H9 (cell line): Measurements from ENCODE around the gene TAPBPL. TPM values are rescaled to one million over a fixed set of nuclear protein-coding genes. Genes with fewer than 3 reads are reported as not detected.

ENCODE experiments used
- DNase-seq: peaks from one replicate; pipeline ENCODE4 v3.0.0-alpha.2; 2017
- H2AFZ ChIP-seq: one replicate; pipeline ENCODE4 v1.6.1; 2013; ENCODE audit warnings: mild to moderate bottlenecking, low read length, control low read depth, moderate library complexity
- H2AK5ac ChIP-seq: 2 replicates; pipeline ENCODE4 v1.6.1; 2013; ENCODE audit warnings: low read length, control low read depth, mixed read lengths; ENCODE audit not compliant: insufficient read length
- H2BK120ac ChIP-seq: one replicate; pipeline ENCODE4 v1.6.1; 2013; ENCODE audit warnings: low read depth, mild to moderate bottlenecking, low read length, control low read depth, inconsistent platforms; ENCODE audit not compliant: poor library complexity, severe bottlenecking
- H2BK12ac ChIP-seq: 2 replicates; pipeline ENCODE4 v1.6.1; 2013; ENCODE audit warnings: low read length, control low read depth, mixed read lengths, low read depth; ENCODE audit not compliant: insufficient read length
- H2BK15ac ChIP-seq: 2 replicates; pipeline ENCODE4 v1.6.1; 2013; ENCODE audit warnings: low read depth, low read length, control low read depth
- H2BK20ac ChIP-seq: one replicate; pipeline ENCODE4 v1.6.1; 2013; ENCODE audit warnings: low read depth, mild to moderate bottlenecking, low read length, control low read depth, inconsistent platforms; ENCODE audit not compliant: poor library complexity, severe bottlenecking
- H2BK5ac ChIP-seq: 2 replicates; pipeline ENCODE4 v1.6.1; 2013; ENCODE audit warnings: low read length, control low read depth, mixed read lengths; ENCODE audit not compliant: insufficient read length
- H3K14ac ChIP-seq: 2 replicates; pipeline ENCODE4 v1.6.1; 2013; ENCODE audit warnings: low read length, control low read depth; ENCODE audit not compliant: insufficient read depth
- H3K18ac ChIP-seq: 2 replicates; pipeline ENCODE4 v1.6.1; 2013; ENCODE audit warnings: low read depth, mild to moderate bottlenecking, mixed read lengths, low read length, control low read depth; ENCODE audit not compliant: insufficient read length
- H3K23ac ChIP-seq: 2 replicates; pipeline ENCODE4 v1.6.1; 2013; ENCODE audit warnings: low read length, control low read depth, mixed read lengths, low read depth; ENCODE audit not compliant: insufficient read length
- H3K23me2 ChIP-seq: 2 replicates; pipeline ENCODE4 v1.6.1; 2013; ENCODE audit warnings: low read depth, mild to moderate bottlenecking, mixed read lengths, low read length, control low read depth; ENCODE audit not compliant: insufficient read length, poor library complexity, severe bottlenecking
- H3K27ac ChIP-seq: 2 replicates; pipeline ENCODE4 v1.5.1; 2013; ENCODE audit warnings: low read length, control low read depth, mixed read lengths, low read depth; ENCODE audit not compliant: insufficient read length
- H3K27me3 ChIP-seq: 2 replicates; pipeline ENCODE4 v1.6.1; 2013; ENCODE audit warnings: low read length, control low read depth, inconsistent platforms; ENCODE audit not compliant: insufficient read depth
- H3K4ac ChIP-seq: 2 replicates; pipeline ENCODE4 v1.6.1; 2013; ENCODE audit warnings: low read depth, mild to moderate bottlenecking, control low read depth, inconsistent platforms, low read length, moderate library complexity
- H3K4me1 ChIP-seq: 2 replicates; pipeline ENCODE4 v1.6.1; 2013; ENCODE audit warnings: low read length, control low read depth, inconsistent platforms; ENCODE audit not compliant: insufficient read depth
- H3K4me2 ChIP-seq: 2 replicates; pipeline ENCODE4 v1.6.1; 2013; ENCODE audit warnings: low read length, control low read depth, mixed read lengths; ENCODE audit not compliant: insufficient read length, insufficient read depth
- H3K56ac ChIP-seq: 2 replicates; pipeline ENCODE4 v1.6.1; 2013; ENCODE audit warnings: low read depth, mild to moderate bottlenecking, mixed read lengths, low read length, control low read depth; ENCODE audit not compliant: insufficient read length
- H3K79me1 ChIP-seq: 2 replicates; pipeline ENCODE4 v1.6.1; 2013; ENCODE audit warnings: low read depth, mild to moderate bottlenecking, moderate library complexity, low read length, control low read depth, inconsistent platforms; ENCODE audit not compliant: insufficient read depth, poor library complexity, severe bottlenecking
- H3K79me2 ChIP-seq: 2 replicates; pipeline ENCODE4 v1.6.1; 2013; ENCODE audit warnings: low read length, control low read depth, inconsistent platforms; ENCODE audit not compliant: insufficient read depth
- H3K9ac ChIP-seq: 2 replicates; pipeline ENCODE4 v1.6.1; 2013; ENCODE audit warnings: low read length, control low read depth, mixed read lengths; ENCODE audit not compliant: insufficient read length; ENCODE audit errors: extremely low read depth
- H3K9me3 ChIP-seq: one replicate; pipeline ENCODE4 v1.6.1; 2013; ENCODE audit warnings: low read depth, low read length, inconsistent platforms; ENCODE audit not compliant: control insufficient read depth
- H3T11ph ChIP-seq: one replicate; pipeline ENCODE4 v1.6.1; 2013; ENCODE audit warnings: mild to moderate bottlenecking, low read length, control low read depth, inconsistent platforms
- H4K20me1 ChIP-seq: one replicate; pipeline ENCODE4 v1.6.1; 2013; ENCODE audit not compliant: control insufficient read depth, insufficient read length, insufficient read depth
- H4K5ac ChIP-seq: 2 replicates; pipeline ENCODE4 v1.6.1; 2013; ENCODE audit warnings: low read depth, mild to moderate bottlenecking, mixed read lengths, low read length, control low read depth; ENCODE audit not compliant: insufficient read length
- H4K8ac ChIP-seq: replicated peaks from 2 replicates; pipeline ENCODE4 v1.6.1; 2013; ENCODE audit warnings: low read length, control low read depth, mixed read lengths, low read depth; ENCODE audit not compliant: insufficient read length
- H4K91ac ChIP-seq: 2 replicates; pipeline ENCODE4 v1.6.1; 2013; ENCODE audit warnings: low read depth, mild to moderate bottlenecking, moderate library complexity, mixed read lengths, low read length, control low read depth; ENCODE audit not compliant: insufficient read length
- H3K27ac Mint-ChIP-seq, 3 experiments: 2 replicates in 2 of 3; 3 replicates in 1 of 3; pipeline ENCODE4 v1.8.0; 2020 to 2021; ENCODE audit warnings: mixed read lengths in 3 of 3, mild to moderate bottlenecking in 1 of 3, moderate library complexity in 1 of 3
- H3K27me3 Mint-ChIP-seq: 2 replicates; pipeline ENCODE4 v1.8.0; 2021; ENCODE audit warnings: low read depth, mild to moderate bottlenecking, moderate library complexity, mixed read lengths
- H3K36me3 Mint-ChIP-seq, 3 experiments: 2 replicates in 2 of 3; 3 replicates in 1 of 3; pipeline ENCODE4 v1.8.0; 2020 to 2021; ENCODE audit warnings: low read depth in 3 of 3, mixed read lengths in 3 of 3; ENCODE audit not compliant: insufficient read depth in 1 of 3
- H3K4me1 Mint-ChIP-seq, 2 experiments: 2 replicates each; pipeline ENCODE4 v1.8.0; 2020; ENCODE audit warnings: mixed read lengths in 2 of 2
- H3K4me3 Mint-ChIP-seq, 2 experiments: 2 replicates in 1 of 2; 3 replicates in 1 of 2; pipeline ENCODE4 v1.8.0; 2020 to 2021; ENCODE audit warnings: mild to moderate bottlenecking in 2 of 2, mixed read lengths in 2 of 2, moderate library complexity in 1 of 2
- H3K9me3 Mint-ChIP-seq, 2 experiments: 2 replicates in 1 of 2; 3 replicates in 1 of 2; pipeline ENCODE4 v1.8.0; 2020; ENCODE audit warnings: mild to moderate bottlenecking in 2 of 2, mixed read lengths in 2 of 2, moderate library complexity in 1 of 2
- CTCF ChIP-seq: fragments of 200-600 bp; sonication (generic); conservative IDR thresholded peaks from 3 replicates; pipeline ENCODE4 v1.8.0; 2021; ENCODE audit warnings: antibody characterized with exemption, mild to moderate bottlenecking
- total RNA-seq: library from RNA; stranded (reverse); gene quantifications from 2 replicates; pipeline ENCODE4 v1.2.1, GENCODE V29; 2021

The TAPBPL gene
- total RNA-seq, 1 experiment from 2014 or later: 1.4 TPM

DNA sequence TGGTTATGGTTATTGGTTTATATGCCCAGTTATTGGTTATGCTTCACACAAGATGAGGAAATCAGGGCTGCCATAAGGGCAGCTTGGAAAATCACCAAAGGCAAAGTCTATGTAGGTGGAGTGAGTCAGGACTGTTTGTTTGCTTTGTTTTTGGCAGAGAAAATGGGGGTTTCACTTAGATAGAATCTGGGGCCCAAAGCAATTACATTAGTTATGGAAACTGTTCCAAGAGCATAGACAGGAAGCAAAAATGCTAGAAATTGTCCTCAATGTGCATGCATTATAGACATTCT, 16.4 kb downstream of the TAPBPL start:
- no peaks in the 10 kb centered on the region; a peak in 2 of 5 replicates for H3K9me3 Mint-ChIP-seq
- Histone ChIP-seq H4K20me1 (no peaks in the 10 kb centered on the region), H3K23me2 (peaks cover 6% of the 10 kb centered on the region)

More for the DNA sequence above, 16.4 kb downstream of the TAPBPL start:
- no peak overlapping the region for H2BK20ac ChIP-seq
- Mint-ChIP-seq H3K27me3 (peaks cover 16% of the 10 kb centered on the region), H3K4me3 (no peak overlapping the region), H3K27ac (no peak overlapping the region), H3K36me3 (peaks cover 25 to 43% (median 32%) of the 10 kb centered on the region in 3 experiments), H3K4me1 (peaks cover 18 to 24% of the 10 kb centered on the region in 2 experiments)
- H2BK15ac ChIP-seq: no peak overlapping the region
- H4K5ac ChIP-seq: no peak overlapping the region
- H3K56ac ChIP-seq: no peak overlapping the region
- H2BK120ac ChIP-seq: no peak overlapping the region
- no peaks in the 10 kb centered on the region for H3K79me1 ChIP-seq
- H3K4me2 ChIP-seq: no peak overlapping the region
- H3K4ac ChIP-seq: no peak overlapping the region
- no peaks in the 10 kb centered on the region for H3K27me3 ChIP-seq
- H3K14ac ChIP-seq: no peak overlapping the region
- no peak for TF ChIP-seq CTCF
- no peak overlapping the region for H3K27ac ChIP-seq
- no peak overlapping the region for H3K9ac ChIP-seq
- H3K79me2 ChIP-seq: no peaks in the 10 kb centered on the region; the same call in 1 of the 2 replicates
- H3K4me1 ChIP-seq: no peaks in the 10 kb centered on the region
- H2BK5ac ChIP-seq: no peak overlapping the region
- H4K91ac ChIP-seq: no peak overlapping the region
- no peak overlapping the region for H2BK12ac ChIP-seq
- H3K9me3 ChIP-seq: no peaks in the 10 kb centered on the region
- no peak overlapping the region for H3K23ac ChIP-seq
- DNase-seq: no peak
- H3T11ph ChIP-seq: no peak overlapping the region
- no peak overlapping the region for H2AK5ac ChIP-seq
- no peak overlapping the region for H2AFZ ChIP-seq
- H4K8ac ChIP-seq: no peak overlapping the region
- H3K18ac ChIP-seq: no peak overlapping the region
